Middle frontal gyrus (tissue), 1 donor: ENCODE measurements around the gene ARL6IP5.

ENCODE experiments used
- DNase-seq: peaks from one replicate; pipeline ENCODE4 v3.0.0-alpha.2; 2015; ENCODE audit warnings: low spot score; ENCODE audit errors: extremely low spot score

ARL6IP5 gene

GRCh38 chr3:69116162-69116561, 31.4 kb downstream of the ARL6IP5 start:
- DNase-seq, result no peak

GRCh38 chr3:69116897-69117296, 32.2 kb downstream of the ARL6IP5 start:
- DNase-seq, result peak; percentile 65

- no peak for DNase-seq
Observed at GRCh38 chr3:69118555-69118954, 33.8 kb downstream of the ARL6IP5 start.

- DNase-seq, result no peak
Observed at GRCh38 chr3:69119138-69119537, 34.4 kb downstream of the ARL6IP5 start.

- DNase-seq, result no peak
Observed at GRCh38 chr3:69119681-69120080, 34.9 kb downstream of the ARL6IP5 start.

- DNase-seq, result peak; percentile 75
Observed at GRCh38 chr3:69120879-69121464, 36.2 kb downstream of the ARL6IP5 start.

- DNase-seq, result no peak
Observed at GRCh38 chr3:69121513-69121912, 36.8 kb downstream of the ARL6IP5 start.

GRCh38 chr3:69121950-69122349, 37.2 kb downstream of the ARL6IP5 start:
- no peak for DNase-seq

GRCh38 chr3:69122403-69122802, 37.7 kb downstream of the ARL6IP5 start, which contains the start of gene LMOD3:
LMOD3 (minus strand) TSS chr3:69122595; CDS start chr3:69122386, 209 bp downstream.
- no peak for DNase-seq

- DNase-seq, result no peak
Observed at GRCh38 chr3:69126216-69126615, 41.5 kb downstream of the ARL6IP5 start.

GRCh38 chr3:69126999-69127398, 42.3 kb downstream of the ARL6IP5 start:
- no peak for DNase-seq

GRCh38 chr3:69128509-69128908, 43.8 kb downstream of the ARL6IP5 start:
- no peak for DNase-seq

- no peak for DNase-seq
Observed at GRCh38 chr3:69129531-69129930, 44.8 kb downstream of the ARL6IP5 start.

GRCh38 chr3:69130689-69131088, 46.0 kb downstream of the ARL6IP5 start:
- no peak for DNase-seq

GRCh38 chr3:69137005-69137404, 52.3 kb downstream of the ARL6IP5 start:
- DNase-seq, result no peak

- DNase-seq, result no peak
Observed at GRCh38 chr3:69137412-69137811, 52.7 kb downstream of the ARL6IP5 start.

- no peak for DNase-seq
Observed at GRCh38 chr3:69141313-69141712, 56.6 kb downstream of the ARL6IP5 start.

- DNase-seq, result no peak
Observed at GRCh38 chr3:69142090-69142489, 57.4 kb downstream of the ARL6IP5 start.

GRCh38 chr3:69142797-69143454, 58.2 kb downstream of the ARL6IP5 start:
- no peak for DNase-seq

GRCh38 chr3:69143612-69144011, 58.9 kb downstream of the ARL6IP5 start:
- no peak for DNase-seq

- DNase-seq, result no peak
Observed at GRCh38 chr3:69144631-69145245, 60.0 kb downstream of the ARL6IP5 start.

GRCh38 chr3:69145688-69146087, 61.0 kb downstream of the ARL6IP5 start:
- DNase-seq, result no peak

GRCh38 chr3:69149586-69149985, 64.8 kb downstream of the ARL6IP5 start:
- DNase-seq, result no peak
